Measurements from ENCODE around the gene SPON1.

GRCh38 chr11:14070896-14071295, 108.4 kb downstream of the SPON1 start:
- TF ChIP-seq CTCF (IDR thresholded peaks at IDR 0.05) (no peak), POLR2AphosphoS5 (IDR thresholded peaks at IDR 0.05) (no peak)
